GM21619 (cell line): ENCODE measurements around the gene ORC1.

Experiments
- ATAC-seq: cut with Tn5 transposase; IDR thresholded peaks from one replicate; pipeline ENCODE4 v1.9.1; 2021; ENCODE audit not compliant: unreplicated experiment

The ORC1 gene

GRCh38 chr1:52404116-52404974, at the start of gene ORC1, which contains the start of gene PRPF38A:
Gene ORC1, minus strand, starts transcription at chr1:52404423. Its CDS starts 2,200 bp downstream, at chr1:52402223.
Gene PRPF38A, plus strand, starts transcription at chr1:52404602. Its CDS starts 148 bp downstream, at chr1:52404750.
- ATAC-seq: peak; percentile 92

GRCh38 chr1:52444463-52444862, 40.2 kb upstream of the ORC1 start:
- ATAC-seq: no peak

- no peak for ATAC-seq
Measured at GRCh38 chr1:52439976-52440375, 35.8 kb upstream of the ORC1 start.

GRCh38 chr1:52436817-52437216, 32.6 kb upstream of the ORC1 start:
- no peak for ATAC-seq

GRCh38 chr1:52435650-52436049, 31.4 kb upstream of the ORC1 start:
- no peak for ATAC-seq

GRCh38 chr1:52435211-52435610, 31.0 kb upstream of the ORC1 start:
- no peak for ATAC-seq

- no peak for ATAC-seq
Measured at GRCh38 chr1:52432807-52433206, 28.6 kb upstream of the ORC1 start.

GRCh38 chr1:52427152-52427551, 22.9 kb upstream of the ORC1 start:
- ATAC-seq: no peak

- ATAC-seq: no peak
Measured at GRCh38 chr1:52426371-52426770, 22.1 kb upstream of the ORC1 start.

GRCh38 chr1:52424813-52425212, 20.6 kb upstream of the ORC1 start:
- no peak for ATAC-seq

- ATAC-seq: no peak
Measured at GRCh38 chr1:52424231-52424636, 20.0 kb upstream of the ORC1 start.

GRCh38 chr1:52423771-52424170, 19.5 kb upstream of the ORC1 start:
- ATAC-seq: no peak

GRCh38 chr1:52423055-52423454, 18.8 kb upstream of the ORC1 start:
- no peak for ATAC-seq

- no peak for ATAC-seq
Measured at GRCh38 chr1:52420713-52421112, 16.5 kb upstream of the ORC1 start.

- ATAC-seq: no peak
Measured at GRCh38 chr1:52416811-52417210, 12.6 kb upstream of the ORC1 start.

- no peak for ATAC-seq
Measured at GRCh38 chr1:52414942-52415341, 10.7 kb upstream of the ORC1 start.

- ATAC-seq: no peak
Measured at GRCh38 chr1:52413410-52413989, 9.3 kb upstream of the ORC1 start.

- no peak for ATAC-seq
Measured at GRCh38 chr1:52404975-52405338, 734 bp upstream of the ORC1 start.

- peak; percentile 35 for ATAC-seq
Measured at GRCh38 chr1:52403566-52404115, 582 bp downstream of the ORC1 start.

GRCh38 chr1:52402860-52403240, 1.4 kb downstream of the ORC1 start:
- no peak for ATAC-seq

GRCh38 chr1:52400131-52400530, 4.1 kb downstream of the ORC1 start:
- ATAC-seq: no peak

- ATAC-seq: no peak
Measured at GRCh38 chr1:52399629-52400028, 4.6 kb downstream of the ORC1 start.
